Smooth muscle cell of the brain vasculature (primary cell): ENCODE data around the gene PNPLA6.
"Not testable (repeated sequence)": the region's sequence is repeated elsewhere in the genome, so short reads cannot be mapped to it uniquely, and the experiment has no call there.

Experiments used
- DNase-seq: peaks from one replicate; pipeline ENCODE4 v3.0.0-alpha.2; 2012; ENCODE audit warnings: low read depth, low spot score

PNPLA6 gene

DNA sequence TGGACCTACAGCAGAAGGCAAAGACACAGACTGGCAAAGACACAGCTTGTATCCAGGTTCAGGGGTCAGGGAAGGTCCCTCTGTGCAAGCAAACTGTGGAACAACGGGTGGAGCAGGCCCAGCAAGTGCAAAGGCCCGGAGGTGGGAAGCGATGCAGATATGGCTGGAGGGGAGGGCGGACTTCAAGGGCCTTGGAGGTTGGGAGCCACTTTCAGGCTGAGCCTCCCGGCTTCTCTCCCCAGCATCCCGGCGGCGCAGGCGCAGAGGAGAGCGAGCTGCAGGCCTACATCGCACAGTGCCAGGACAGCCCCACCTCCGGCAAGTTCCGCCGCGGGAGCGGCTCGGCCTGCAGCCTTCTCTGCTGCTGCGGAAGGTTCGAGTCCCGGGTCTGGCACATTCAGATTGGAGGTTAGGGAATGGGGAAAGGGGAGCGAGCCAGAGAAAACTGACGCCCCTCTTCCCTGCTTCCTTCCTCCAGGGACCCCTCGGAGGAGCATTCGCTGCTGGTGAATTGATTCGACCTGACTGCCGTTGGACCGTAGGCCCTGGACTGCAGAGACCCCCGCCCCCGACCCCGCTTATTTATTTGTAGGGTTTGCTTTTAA is 2.1 kb upstream of the PNPLA6 start:
- DNase-seq = no peak

DNA sequence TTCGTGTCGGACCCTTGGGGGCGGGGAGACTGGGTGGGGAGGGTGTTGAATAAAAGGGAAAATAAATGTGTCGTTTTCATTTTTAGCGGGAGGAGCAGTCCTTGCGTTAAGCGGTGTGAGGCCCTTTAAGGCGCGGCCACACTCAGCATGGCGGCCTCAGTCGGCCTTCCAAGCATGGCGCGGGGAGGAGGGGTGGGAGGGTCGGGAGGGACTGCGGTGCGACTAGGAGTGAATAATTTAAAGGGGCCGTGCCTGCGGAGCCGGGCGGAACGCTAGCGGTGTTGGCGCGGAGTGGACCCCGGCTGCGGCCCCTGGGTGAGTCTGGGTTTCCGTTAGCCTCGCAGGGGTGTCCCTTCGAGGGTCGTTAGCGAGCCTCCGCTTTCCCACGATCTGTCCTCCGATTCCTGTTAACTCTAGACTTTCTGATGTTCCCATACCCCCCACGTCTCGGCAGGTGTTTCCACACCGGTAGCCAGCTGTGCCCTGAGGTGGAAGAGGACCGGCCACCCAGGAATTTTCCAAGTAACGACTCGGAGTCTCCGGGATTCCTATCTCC is 1.5 kb upstream of the PNPLA6 start:
- DNase-seq = peak; percentile 76

DNA sequence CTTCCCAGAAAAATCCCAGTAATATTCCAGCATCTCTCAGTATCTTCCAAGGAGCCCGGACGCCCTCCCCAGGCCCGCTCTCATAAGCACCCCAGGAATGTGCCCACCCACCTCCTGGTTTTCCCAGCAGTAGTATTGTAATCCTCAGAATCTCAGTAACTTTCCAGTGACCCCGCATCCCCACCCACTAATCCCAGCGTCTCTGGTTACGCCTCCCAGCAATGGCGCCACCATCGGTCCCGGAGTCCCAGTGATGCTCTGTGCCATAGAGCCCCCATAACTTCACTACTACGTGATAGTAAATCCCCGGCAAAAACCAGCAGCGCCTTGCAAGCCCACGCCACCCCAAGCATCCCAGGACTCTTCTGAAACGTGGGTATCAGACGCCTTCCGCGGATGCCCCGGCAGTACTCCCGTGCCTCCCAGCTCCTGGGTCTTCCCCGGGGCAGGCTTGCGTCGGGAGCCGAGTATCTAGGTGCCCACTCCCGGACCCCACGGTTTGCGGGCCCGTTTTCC is 928 bp upstream of the PNPLA6 start:
- no peak for DNase-seq

DNA sequence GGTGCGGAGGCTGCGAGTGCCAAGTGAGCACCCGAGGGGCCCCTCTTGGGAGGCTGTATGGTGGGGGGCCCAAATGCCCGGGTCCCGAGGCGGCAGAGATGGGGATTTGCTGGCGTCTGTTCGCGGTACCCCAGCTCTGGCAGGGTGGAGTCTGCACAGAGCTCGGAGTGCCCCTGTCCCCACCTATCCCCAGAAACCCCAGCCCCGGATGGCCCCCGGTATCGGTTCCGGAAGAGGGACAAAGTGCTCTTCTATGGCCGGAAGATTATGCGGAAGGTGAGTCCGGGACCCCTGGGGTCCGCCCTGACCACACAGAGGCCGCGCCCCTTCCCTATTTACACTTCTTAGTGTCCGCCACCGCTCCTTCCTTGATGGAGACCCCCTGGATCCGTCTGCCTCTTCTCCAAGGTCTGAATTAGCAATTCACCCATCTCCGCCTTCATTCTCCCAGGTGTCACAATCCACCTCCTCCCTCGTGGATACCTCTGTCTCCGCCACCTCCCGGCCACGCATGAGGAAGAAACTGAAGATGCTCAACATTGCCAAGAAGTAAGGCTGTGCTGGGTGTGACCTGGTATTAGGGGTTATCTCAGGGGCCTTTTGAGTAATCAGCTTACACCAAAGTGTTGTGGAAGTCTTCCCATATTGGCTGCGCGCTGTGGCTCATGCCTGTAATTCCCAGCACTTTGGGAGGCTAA is 630 bp downstream of the PNPLA6 start:
- no peak for DNase-seq

DNA sequence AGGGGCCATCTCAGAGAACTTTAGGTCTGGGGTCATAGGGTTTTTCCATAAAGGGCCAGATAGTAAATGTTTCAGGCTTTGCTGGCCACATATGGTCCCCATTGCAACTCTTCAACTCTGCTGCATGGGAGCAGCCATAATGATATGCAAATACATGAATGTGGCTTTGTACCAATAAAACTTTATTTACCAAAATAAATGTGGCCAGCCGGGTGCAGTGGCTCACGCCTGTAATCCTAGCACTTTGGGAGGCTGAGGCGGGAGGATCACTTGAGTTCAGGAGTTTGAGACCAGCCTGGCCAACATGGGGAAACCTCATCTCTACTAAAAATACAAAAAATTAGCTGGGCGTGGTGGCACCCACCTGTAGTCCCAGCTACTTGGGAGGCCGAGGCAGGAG is 3.5 kb downstream of the PNPLA6 start:
- not testable (repeated sequence) for DNase-seq

DNA sequence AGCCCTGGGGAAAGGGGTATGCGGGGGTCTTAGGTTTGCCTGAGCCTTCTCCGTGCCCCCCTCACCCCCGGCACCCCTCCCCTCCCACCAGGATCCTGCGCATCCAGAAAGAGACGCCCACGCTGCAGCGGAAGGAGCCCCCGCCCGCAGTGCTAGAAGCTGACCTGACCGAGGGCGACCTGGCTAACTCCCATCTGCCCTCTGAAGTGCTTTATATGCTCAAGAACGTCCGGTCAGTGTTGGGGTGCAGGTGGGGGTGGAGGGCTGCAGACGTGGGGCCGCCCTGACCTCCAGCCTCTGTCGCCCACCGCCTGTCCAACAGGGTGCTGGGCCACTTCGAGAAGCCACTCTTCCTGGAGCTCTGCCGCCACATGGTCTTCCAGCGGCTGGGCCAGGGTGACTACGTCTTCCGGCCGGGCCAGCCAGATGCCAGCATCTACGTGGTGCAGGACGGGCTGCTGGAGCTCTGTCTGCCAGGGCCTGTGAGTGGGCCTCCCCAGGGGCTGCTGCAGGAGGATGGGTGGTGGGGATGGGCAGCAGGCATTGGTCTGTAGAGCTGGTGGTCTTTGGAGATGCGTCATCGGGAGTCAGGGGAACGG is 4.4 kb downstream of the PNPLA6 start:
- no peak for DNase-seq

DNA sequence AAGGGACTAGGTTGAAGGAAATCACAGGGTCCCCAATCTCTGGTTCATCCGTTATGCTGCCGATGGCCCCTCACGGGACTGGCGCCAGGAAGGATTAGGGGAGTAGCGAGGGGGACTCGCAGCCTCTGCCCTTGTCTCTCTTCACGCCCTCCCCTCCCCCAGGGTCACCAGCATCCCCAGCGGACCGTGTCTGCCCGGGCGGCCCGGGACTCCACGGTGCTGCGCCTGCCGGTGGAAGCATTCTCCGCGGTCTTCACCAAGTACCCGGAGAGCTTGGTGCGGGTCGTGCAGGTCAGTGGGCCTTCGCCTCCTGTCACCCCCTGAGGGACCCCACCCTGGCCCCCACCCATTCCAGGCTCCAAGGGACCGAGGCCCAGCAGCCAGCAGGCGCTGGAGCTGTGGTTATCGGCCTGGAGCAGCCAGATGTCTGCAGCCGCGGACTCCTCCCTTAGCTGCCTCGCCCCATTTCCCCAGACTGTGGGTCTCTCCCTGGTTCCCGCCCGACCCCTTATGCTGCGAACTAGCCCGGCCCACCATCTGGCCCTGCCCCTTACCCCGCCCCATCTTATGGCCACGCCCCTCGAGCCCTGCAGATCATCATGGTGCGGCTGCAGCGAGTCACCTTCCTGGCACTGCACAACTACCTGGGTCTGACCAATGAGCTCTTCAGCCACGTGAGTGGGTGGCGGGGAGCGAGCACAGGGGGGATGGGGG is 5.4 kb downstream of the PNPLA6 start:
- no peak for DNase-seq

DNA sequence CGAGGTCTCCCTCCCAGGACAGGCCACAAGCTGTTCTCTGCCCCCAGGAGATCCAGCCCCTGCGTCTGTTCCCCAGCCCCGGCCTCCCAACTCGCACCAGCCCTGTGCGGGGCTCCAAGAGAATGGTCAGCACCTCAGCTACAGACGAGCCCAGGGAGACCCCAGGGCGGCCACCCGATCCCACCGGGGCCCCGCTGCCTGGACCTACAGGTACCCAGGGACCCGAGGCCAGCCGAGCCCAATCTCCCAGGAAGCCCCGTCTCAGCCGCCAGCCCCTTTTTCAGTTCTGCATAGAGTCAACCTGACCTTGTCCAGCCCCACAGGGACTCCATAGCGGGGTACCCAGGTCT is 5.9 kb downstream of the PNPLA6 start:
- DNase-seq = no peak

DNA sequence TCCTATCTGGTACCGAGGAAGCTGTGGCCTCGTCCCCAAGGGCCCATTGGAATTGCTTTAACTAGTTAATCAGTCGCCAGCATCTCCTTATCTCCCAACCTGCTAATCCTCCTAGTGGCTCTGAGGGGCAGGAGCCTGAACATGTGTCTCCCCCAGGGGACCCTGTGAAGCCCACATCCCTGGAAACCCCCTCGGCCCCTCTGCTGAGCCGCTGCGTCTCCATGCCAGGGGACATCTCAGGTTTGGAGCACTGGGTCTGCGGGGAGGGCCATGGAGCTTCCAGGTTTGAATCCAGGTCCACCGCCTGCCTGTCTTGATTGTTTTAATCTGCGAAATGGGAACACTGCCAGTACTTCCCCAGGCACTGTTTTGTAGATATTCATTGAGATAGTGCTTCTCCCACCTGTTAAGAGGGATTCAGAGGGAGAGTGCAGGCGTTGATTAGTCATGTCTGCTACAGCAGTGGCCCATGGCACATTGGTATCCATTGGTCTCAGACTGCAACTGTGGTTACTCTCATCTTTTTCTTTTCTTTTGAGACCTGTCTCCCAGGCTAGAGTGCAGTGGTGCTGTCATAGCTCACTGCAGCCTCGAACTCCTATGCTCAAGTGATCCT is 6.4 kb downstream of the PNPLA6 start:
- DNase-seq = no peak

DNA sequence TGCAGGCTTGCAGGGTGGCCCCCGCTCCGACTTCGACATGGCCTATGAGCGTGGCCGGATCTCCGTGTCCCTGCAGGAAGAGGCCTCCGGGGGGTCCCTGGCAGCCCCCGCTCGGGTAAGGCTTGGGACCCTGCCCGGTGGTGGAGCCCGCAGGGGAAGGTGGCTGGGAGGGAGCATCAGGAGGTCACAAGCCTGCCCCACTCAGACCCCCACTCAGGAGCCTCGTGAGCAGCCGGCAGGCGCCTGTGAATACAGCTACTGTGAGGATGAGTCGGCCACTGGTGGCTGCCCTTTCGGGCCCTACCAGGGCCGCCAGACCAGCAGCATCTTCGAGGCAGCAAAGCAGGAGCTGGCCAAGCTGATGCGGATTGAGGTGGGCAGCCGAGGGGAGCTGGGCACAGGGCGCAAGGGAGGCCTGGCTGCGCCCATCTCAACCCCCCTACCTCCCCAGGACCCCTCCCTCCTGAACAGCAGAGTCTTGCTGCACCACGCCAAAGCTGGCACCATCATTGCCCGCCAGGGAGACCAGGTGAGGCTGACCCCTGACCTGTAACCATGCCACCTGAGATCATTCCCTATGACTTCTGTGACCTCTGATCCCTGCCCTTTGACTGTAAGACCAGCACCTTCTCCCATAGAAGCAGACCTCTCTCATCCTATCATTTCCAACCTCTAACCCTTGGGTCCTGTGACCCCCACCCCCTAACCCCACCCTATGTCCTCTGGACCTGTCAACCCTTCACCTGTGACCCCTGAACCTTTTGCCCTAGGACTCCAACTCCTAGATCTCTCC is 7.2 kb downstream of the PNPLA6 start:
- DNase-seq = no peak

DNA sequence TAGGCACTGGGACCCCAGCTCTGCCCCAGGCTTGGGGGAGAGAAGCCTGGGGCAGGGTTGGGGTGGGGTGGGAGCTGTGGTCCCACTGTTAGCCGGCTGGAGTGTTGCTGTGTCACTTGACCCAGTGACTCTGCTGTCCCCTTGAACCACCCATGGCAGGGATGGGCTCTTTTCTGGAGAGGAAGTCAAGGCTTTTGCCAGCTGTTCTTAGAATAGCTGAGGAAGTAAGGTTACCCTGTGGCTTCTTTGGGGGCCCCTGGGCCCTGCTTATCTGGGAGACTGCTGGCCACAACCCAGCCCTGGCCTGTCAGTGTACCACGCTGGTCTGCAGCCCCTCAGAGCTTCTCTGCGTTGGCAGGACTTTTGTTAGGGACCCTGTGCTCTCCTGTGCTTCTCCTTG is 9.1 kb downstream of the PNPLA6 start:
- no peak for DNase-seq

DNA sequence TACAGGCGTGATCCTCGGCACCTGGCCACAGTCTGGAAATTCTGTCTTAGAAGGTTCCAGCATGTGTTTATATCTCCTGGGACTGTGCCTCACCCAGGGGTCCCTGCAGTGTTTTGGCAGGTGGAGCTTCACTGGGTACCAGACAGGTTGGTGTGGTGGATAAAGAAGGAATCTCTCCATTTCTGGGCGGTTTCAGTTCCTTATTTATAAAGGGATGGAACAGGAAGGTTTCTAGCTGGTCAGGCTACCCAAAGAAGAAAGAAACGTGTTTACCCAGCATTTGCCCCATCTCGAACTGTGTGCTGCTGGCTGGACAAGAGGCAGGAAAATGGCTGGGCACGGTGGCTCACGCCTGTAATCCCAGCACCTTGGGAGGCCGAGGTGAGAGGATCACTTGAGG is 9.8 kb downstream of the PNPLA6 start:
- no peak for DNase-seq

DNA sequence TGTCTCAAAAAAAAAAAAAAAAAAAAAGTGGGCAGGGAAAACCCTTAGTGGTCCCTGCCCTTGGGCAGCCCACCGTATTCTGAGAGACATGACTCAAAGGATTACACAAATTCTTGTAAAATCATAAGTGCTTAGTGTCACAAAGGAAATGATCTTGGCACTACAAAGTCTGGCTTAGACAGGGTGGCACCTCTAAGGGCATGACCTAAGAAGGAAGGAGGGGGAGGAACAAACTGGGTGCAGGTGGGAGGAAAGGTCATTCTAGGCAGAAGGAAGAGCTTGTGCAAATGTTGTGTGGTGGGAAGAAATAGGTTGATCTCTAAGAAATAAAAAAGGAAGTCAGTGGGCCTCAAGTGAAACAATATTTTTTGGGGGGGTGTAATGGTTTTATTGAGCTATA is 10.4 kb downstream of the PNPLA6 start:
- DNase-seq = no peak

DNA sequence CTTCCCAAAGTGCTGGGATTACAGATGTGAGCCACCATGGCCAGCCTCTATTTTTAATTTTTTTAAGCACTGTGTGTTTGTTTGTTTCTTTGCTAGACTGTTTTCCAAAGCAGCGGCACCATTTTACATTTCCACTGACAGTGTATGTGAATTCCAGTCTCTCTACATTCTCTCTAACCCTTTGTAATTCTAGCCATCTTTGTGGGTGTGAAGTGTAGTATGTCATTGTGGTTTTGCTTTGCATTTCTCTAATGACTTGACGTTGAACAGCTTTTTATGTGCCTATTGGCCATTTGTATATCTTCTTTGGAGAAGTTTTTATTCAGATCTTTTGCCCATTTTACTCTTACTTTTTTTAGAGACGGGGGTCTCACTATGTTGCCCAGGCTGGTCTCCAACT is 11.6 kb downstream of the PNPLA6 start:
- no peak for DNase-seq

DNA sequence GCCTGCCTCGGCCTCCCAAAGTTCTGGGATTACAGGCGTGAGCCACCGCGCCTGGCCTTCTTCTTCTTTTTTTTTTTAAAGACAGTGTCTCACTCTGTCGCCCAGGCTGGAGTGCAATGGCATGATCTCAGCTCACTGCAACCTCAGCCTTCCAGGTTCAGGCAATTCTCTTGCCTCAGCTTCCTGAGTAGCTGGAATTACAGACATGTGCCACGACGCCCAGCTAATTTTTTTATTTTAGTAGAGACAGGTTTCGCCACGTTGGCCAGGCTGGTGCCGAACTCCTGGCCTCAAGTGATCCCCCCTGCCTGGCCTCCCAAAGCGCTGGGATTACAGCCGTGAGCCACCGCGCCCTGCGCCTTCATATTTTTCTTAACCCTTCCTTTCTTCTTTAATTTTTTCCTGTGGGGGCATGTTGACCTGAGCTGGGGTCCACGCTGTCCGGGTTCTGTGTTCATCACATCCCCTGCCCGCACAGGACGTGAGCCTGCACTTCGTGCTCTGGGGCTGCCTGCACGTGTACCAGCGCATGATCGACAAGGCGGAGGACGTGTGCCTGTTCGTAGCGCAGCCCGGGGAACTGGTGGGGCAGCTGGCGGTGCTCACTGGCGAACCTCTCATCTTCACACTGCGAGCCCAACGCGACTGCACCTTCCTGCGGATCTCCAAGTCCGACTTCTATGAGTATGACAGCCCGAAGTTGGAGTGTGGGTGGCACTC is 14.1 kb downstream of the PNPLA6 start:
- DNase-seq = no peak

DNA sequence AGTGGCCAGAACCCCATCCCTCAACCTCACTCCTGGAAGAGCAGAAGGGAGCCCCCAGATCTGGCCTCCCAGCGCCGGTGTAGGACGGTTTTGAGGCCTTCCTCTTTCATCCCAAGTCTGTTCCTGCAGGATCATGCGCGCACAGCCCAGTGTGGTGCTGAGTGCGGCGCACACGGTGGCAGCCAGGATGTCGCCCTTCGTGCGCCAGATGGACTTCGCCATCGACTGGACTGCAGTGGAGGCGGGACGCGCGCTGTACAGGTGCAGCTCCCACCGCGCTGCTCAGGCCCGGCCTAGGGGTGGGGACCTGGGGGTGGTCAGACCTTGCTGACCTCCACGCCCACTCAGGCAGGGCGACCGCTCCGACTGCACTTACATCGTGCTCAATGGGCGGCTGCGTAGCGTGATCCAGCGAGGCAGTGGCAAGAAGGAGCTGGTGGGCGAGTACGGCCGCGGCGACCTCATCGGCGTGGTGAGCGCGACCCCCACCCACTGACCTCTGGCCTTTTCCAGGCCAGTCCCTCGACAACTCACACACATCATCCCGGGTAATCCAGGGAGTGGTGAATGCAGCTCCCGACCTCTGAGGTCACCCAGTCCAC is 14.8 kb downstream of the PNPLA6 start:
- DNase-seq = no peak

DNA sequence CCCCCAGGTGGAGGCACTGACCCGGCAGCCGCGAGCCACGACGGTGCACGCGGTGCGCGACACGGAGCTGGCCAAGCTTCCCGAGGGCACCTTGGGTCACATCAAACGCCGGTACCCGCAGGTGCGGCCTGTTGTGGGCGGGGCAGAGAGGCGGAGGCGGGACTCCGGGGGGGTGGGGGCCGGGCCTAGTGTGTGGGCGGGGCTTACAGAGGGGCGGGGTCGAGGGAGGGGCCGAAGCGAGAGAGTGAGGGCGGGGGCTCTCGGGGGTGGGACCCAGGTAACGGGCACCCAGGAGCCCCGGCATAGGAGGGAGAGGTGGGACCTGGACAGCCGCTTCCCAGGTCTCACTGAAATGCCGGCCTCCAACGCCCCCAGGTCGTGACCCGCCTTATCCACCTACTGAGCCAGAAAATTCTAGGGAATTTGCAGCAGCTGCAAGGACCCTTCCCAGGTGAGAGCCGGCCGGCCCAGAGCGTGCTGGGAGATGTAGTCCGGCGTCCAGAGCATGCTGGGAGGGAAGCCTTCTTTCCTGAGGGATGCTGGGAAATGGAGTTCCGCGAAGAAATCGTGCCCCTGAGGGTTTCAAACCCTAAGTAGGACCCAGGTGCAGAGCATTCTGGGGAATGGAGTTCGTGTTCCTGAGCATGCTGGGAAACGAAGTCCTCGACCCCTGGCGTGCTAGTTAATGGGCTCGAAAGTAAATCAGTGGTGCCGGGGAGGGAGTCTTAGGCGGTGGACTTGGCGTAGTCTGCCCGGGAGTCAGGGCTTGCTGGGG is 15.7 kb downstream of the PNPLA6 start:
- no peak for DNase-seq

DNA sequence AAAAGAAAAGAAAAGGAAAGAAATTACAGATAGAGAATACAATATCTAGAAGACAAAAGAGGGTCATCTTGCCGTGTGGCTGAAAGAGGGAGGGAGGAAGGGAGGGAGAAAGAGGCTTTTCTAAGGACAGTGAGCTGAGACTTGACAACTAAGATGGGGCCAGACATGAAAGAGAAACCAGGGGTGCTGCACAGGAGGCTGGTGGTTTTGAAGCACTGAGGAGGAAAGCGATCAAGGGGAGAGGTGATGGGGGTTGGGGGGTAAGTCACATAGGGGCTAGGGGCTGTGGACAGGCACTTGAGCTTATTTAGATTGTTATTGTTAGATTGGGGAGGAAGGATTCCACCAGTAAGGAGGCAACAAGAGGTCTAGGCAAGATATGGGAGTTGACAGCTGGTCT is 17.3 kb downstream of the PNPLA6 start:
- DNase-seq = no peak

DNA sequence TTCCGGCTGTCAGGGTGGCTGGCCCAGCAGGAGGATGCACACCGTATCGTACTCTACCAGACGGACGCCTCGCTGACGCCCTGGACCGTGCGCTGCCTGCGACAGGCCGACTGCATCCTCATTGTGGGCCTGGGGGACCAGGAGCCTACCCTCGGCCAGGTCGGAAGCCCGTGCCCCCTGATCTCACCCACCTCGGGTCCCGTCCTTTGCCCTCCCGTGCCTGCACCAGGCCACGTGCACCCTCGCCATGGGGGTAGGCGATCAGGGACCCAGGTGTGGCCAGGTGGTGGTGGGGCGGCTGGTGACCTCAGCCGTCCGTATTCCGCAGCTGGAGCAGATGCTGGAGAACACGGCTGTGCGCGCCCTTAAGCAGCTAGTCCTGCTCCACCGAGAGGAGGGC is 19.0 kb downstream of the PNPLA6 start:
- no peak for DNase-seq
